H9 (cell line): Measurements from ENCODE around the gene CTNNA3. TPM values are rescaled to one million over a fixed set of nuclear protein-coding genes. Genes with fewer than 3 reads are reported as not detected.

ENCODE experiments used
- DNase-seq: peaks from one replicate; pipeline ENCODE4 v3.0.0-alpha.2; 2017
- H2AFZ ChIP-seq: one replicate; pipeline ENCODE4 v1.6.1; 2013; ENCODE audit warnings: mild to moderate bottlenecking, low read length, control low read depth, moderate library complexity
- H2AK5ac ChIP-seq: 2 replicates; pipeline ENCODE4 v1.6.1; 2013; ENCODE audit warnings: low read length, control low read depth, mixed read lengths; ENCODE audit not compliant: insufficient read length
- H2BK120ac ChIP-seq: one replicate; pipeline ENCODE4 v1.6.1; 2013; ENCODE audit warnings: low read depth, mild to moderate bottlenecking, low read length, control low read depth, inconsistent platforms; ENCODE audit not compliant: poor library complexity, severe bottlenecking
- H2BK12ac ChIP-seq: 2 replicates; pipeline ENCODE4 v1.6.1; 2013; ENCODE audit warnings: low read length, control low read depth, mixed read lengths, low read depth; ENCODE audit not compliant: insufficient read length
- H2BK15ac ChIP-seq: 2 replicates; pipeline ENCODE4 v1.6.1; 2013; ENCODE audit warnings: low read depth, low read length, control low read depth
- H2BK20ac ChIP-seq: one replicate; pipeline ENCODE4 v1.6.1; 2013; ENCODE audit warnings: low read depth, mild to moderate bottlenecking, low read length, control low read depth, inconsistent platforms; ENCODE audit not compliant: poor library complexity, severe bottlenecking
- H2BK5ac ChIP-seq: 2 replicates; pipeline ENCODE4 v1.6.1; 2013; ENCODE audit warnings: low read length, control low read depth, mixed read lengths; ENCODE audit not compliant: insufficient read length
- H3K14ac ChIP-seq: 2 replicates; pipeline ENCODE4 v1.6.1; 2013; ENCODE audit warnings: low read length, control low read depth; ENCODE audit not compliant: insufficient read depth
- H3K18ac ChIP-seq: 2 replicates; pipeline ENCODE4 v1.6.1; 2013; ENCODE audit warnings: low read depth, mild to moderate bottlenecking, mixed read lengths, low read length, control low read depth; ENCODE audit not compliant: insufficient read length
- H3K23ac ChIP-seq: 2 replicates; pipeline ENCODE4 v1.6.1; 2013; ENCODE audit warnings: low read length, control low read depth, mixed read lengths, low read depth; ENCODE audit not compliant: insufficient read length
- H3K23me2 ChIP-seq: 2 replicates; pipeline ENCODE4 v1.6.1; 2013; ENCODE audit warnings: low read depth, mild to moderate bottlenecking, mixed read lengths, low read length, control low read depth; ENCODE audit not compliant: insufficient read length, poor library complexity, severe bottlenecking
- H3K27ac ChIP-seq: 2 replicates; pipeline ENCODE4 v1.5.1; 2013; ENCODE audit warnings: low read length, control low read depth, mixed read lengths, low read depth; ENCODE audit not compliant: insufficient read length
- H3K27me3 ChIP-seq: 2 replicates; pipeline ENCODE4 v1.6.1; 2013; ENCODE audit warnings: low read length, control low read depth, inconsistent platforms; ENCODE audit not compliant: insufficient read depth
- H3K4ac ChIP-seq: 2 replicates; pipeline ENCODE4 v1.6.1; 2013; ENCODE audit warnings: low read depth, mild to moderate bottlenecking, control low read depth, inconsistent platforms, low read length, moderate library complexity
- H3K4me1 ChIP-seq: 2 replicates; pipeline ENCODE4 v1.6.1; 2013; ENCODE audit warnings: low read length, control low read depth, inconsistent platforms; ENCODE audit not compliant: insufficient read depth
- H3K4me2 ChIP-seq: 2 replicates; pipeline ENCODE4 v1.6.1; 2013; ENCODE audit warnings: low read length, control low read depth, mixed read lengths; ENCODE audit not compliant: insufficient read length, insufficient read depth
- H3K56ac ChIP-seq: 2 replicates; pipeline ENCODE4 v1.6.1; 2013; ENCODE audit warnings: low read depth, mild to moderate bottlenecking, mixed read lengths, low read length, control low read depth; ENCODE audit not compliant: insufficient read length
- H3K79me1 ChIP-seq: 2 replicates; pipeline ENCODE4 v1.6.1; 2013; ENCODE audit warnings: low read depth, mild to moderate bottlenecking, moderate library complexity, low read length, control low read depth, inconsistent platforms; ENCODE audit not compliant: insufficient read depth, poor library complexity, severe bottlenecking
- H3K79me2 ChIP-seq: 2 replicates; pipeline ENCODE4 v1.6.1; 2013; ENCODE audit warnings: low read length, control low read depth, inconsistent platforms; ENCODE audit not compliant: insufficient read depth
- H3K9ac ChIP-seq: 2 replicates; pipeline ENCODE4 v1.6.1; 2013; ENCODE audit warnings: low read length, control low read depth, mixed read lengths; ENCODE audit not compliant: insufficient read length; ENCODE audit errors: extremely low read depth
- H3K9me3 ChIP-seq: one replicate; pipeline ENCODE4 v1.6.1; 2013; ENCODE audit warnings: low read depth, low read length, inconsistent platforms; ENCODE audit not compliant: control insufficient read depth
- H3T11ph ChIP-seq: one replicate; pipeline ENCODE4 v1.6.1; 2013; ENCODE audit warnings: mild to moderate bottlenecking, low read length, control low read depth, inconsistent platforms
- H4K20me1 ChIP-seq: one replicate; pipeline ENCODE4 v1.6.1; 2013; ENCODE audit not compliant: control insufficient read depth, insufficient read length, insufficient read depth
- H4K5ac ChIP-seq: 2 replicates; pipeline ENCODE4 v1.6.1; 2013; ENCODE audit warnings: low read depth, mild to moderate bottlenecking, mixed read lengths, low read length, control low read depth; ENCODE audit not compliant: insufficient read length
- H4K8ac ChIP-seq: replicated peaks from 2 replicates; pipeline ENCODE4 v1.6.1; 2013; ENCODE audit warnings: low read length, control low read depth, mixed read lengths, low read depth; ENCODE audit not compliant: insufficient read length
- H4K91ac ChIP-seq: 2 replicates; pipeline ENCODE4 v1.6.1; 2013; ENCODE audit warnings: low read depth, mild to moderate bottlenecking, moderate library complexity, mixed read lengths, low read length, control low read depth; ENCODE audit not compliant: insufficient read length
- H3K27ac Mint-ChIP-seq, 3 experiments: 2 replicates in 2 of 3; 3 replicates in 1 of 3; pipeline ENCODE4 v1.8.0; 2020 to 2021; ENCODE audit warnings: mixed read lengths in 3 of 3, mild to moderate bottlenecking in 1 of 3, moderate library complexity in 1 of 3
- H3K27me3 Mint-ChIP-seq: 2 replicates; pipeline ENCODE4 v1.8.0; 2021; ENCODE audit warnings: low read depth, mild to moderate bottlenecking, moderate library complexity, mixed read lengths
- H3K36me3 Mint-ChIP-seq, 3 experiments: 2 replicates in 2 of 3; 3 replicates in 1 of 3; pipeline ENCODE4 v1.8.0; 2020 to 2021; ENCODE audit warnings: low read depth in 3 of 3, mixed read lengths in 3 of 3; ENCODE audit not compliant: insufficient read depth in 1 of 3
- H3K4me1 Mint-ChIP-seq, 2 experiments: 2 replicates each; pipeline ENCODE4 v1.8.0; 2020; ENCODE audit warnings: mixed read lengths in 2 of 2
- H3K4me3 Mint-ChIP-seq, 2 experiments: 2 replicates in 1 of 2; 3 replicates in 1 of 2; pipeline ENCODE4 v1.8.0; 2020 to 2021; ENCODE audit warnings: mild to moderate bottlenecking in 2 of 2, mixed read lengths in 2 of 2, moderate library complexity in 1 of 2
- H3K9me3 Mint-ChIP-seq, 2 experiments: 2 replicates in 1 of 2; 3 replicates in 1 of 2; pipeline ENCODE4 v1.8.0; 2020; ENCODE audit warnings: mild to moderate bottlenecking in 2 of 2, mixed read lengths in 2 of 2, moderate library complexity in 1 of 2
- CTCF ChIP-seq: fragments of 200-600 bp; sonication (generic); conservative IDR thresholded peaks from 3 replicates; pipeline ENCODE4 v1.8.0; 2021; ENCODE audit warnings: antibody characterized with exemption, mild to moderate bottlenecking
- WGBS: extraction: QIAGEN DNeasy Blood & Tissue Kit; methylation state at CpG from one replicate; pipeline ENCODE4 v1.1.7; 2013; ENCODE audit warnings: missing lambda C conversion rate, low lambda C conversion rate, mixed read lengths; ENCODE audit not compliant: insufficient read length; ENCODE audit errors: extremely low coverage; 5-methylcytosine and 5-hydroxymethylcytosine counted together
- total RNA-seq: library from RNA; stranded (reverse); gene quantifications from 2 replicates; pipeline ENCODE4 v1.2.1, GENCODE V29; 2021

The CTNNA3 gene
- total RNA-seq, 1 experiment from 2014 or later = 3.3 TPM

GRCh38 chr10:67331121-67331910, 364.7 kb downstream of the CTNNA3 start:
- Histone ChIP-seq H3K79me1 (no peaks in the 10 kb centered on the region), H2BK15ac (no peak overlapping the region), H3K18ac (no peak overlapping the region), H3K79me2 (no peaks in the 10 kb centered on the region), H2BK5ac (no peak overlapping the region), H3T11ph (peak overlapping the region; percentile 3), H3K9ac (no peak overlapping the region), H2BK120ac (no peak overlapping the region), H3K4ac (no peak overlapping the region), H3K4me1 (no peaks in the 10 kb centered on the region), H2BK20ac (no peak overlapping the region), H4K91ac (no peak overlapping the region), H4K8ac (no peak overlapping the region), H3K27me3 (no peaks in the 10 kb centered on the region), H2BK12ac (no peak overlapping the region), H3K14ac (no peak overlapping the region), H3K23ac (no peak overlapping the region), H3K27ac (no peak overlapping the region), H3K23me2 (no peaks in the 10 kb centered on the region), H2AFZ (no peak overlapping the region), H4K5ac (no peak overlapping the region), H4K20me1 (no peaks in the 10 kb centered on the region), H3K4me2 (no peak overlapping the region), H3K9me3 (no peaks in the 10 kb centered on the region), H2AK5ac (no peak overlapping the region), H3K56ac (no peak overlapping the region)
- no CpG with 5 or more reads among the region's 1 CpG for WGBS
- no peak overlapping the region for H3K4me3 Mint-ChIP-seq
- no peaks in the 10 kb centered on the region for H3K27me3 Mint-ChIP-seq
- no peaks in the 10 kb centered on the region; a peak in 1 of 5 replicates for H3K9me3 Mint-ChIP-seq
- no peaks in the 10 kb centered on the region for H3K36me3 Mint-ChIP-seq
- H3K4me1 Mint-ChIP-seq = peaks cover 0 to 6% of the 10 kb centered on the region in 2 experiments; a peak in 3 of 4 replicates
- H3K27ac Mint-ChIP-seq = no peak overlapping the region; a peak in 1 of 7 replicates
- TF ChIP-seq CTCF = no peak
- no peak for DNase-seq
